Right cardiac atrium (tissue), 5 donors: ENCODE measurements around the gene RNPS1. TPM values are rescaled to one million over a fixed set of nuclear protein-coding genes. Genes with fewer than 3 reads are reported as not detected.
"Not testable (repeated sequence)": the region's sequence is repeated elsewhere in the genome, so short reads cannot be mapped to it uniquely, and the experiment has no call there.

Experiments
- ATAC-seq, 2 donors: fragments of 200-7000 bp; cut with Tn5 transposase; one replicate each; pipeline versions ENCODE4 v1.8.0 to v1.9.1; 2020; ENCODE audit warnings: moderate library complexity in 2 of 2, mild to moderate bottlenecking in 1 of 2
- DNase-seq, 3 donors: peaks; one replicate each; pipeline ENCODE4 v3.0.0-alpha.2; 2020
- H3K27ac ChIP-seq: one replicate; pipeline ENCODE4 v1.5.1; 2013; ENCODE audit warnings: mild to moderate bottlenecking, low read length, control low read depth, moderate library complexity
- H3K27me3 ChIP-seq: one replicate; pipeline ENCODE4 v1.6.1; 2013; ENCODE audit not compliant: control insufficient read depth, insufficient read depth
- H3K4me1 ChIP-seq: one replicate; pipeline ENCODE4 v1.6.1; 2013; ENCODE audit warnings: low read length; ENCODE audit not compliant: control insufficient read depth, insufficient read depth
- H3K4me3 ChIP-seq: one replicate; pipeline ENCODE4 v1.5.1; 2013; ENCODE audit warnings: low read length, control low read depth
- H3K9me3 ChIP-seq: one replicate; pipeline ENCODE4 v1.6.1; 2013; ENCODE audit warnings: low read length; ENCODE audit not compliant: control insufficient read depth
- WGBS: extraction: QIAGEN DNeasy Blood & Tissue Kit; methylation state at CpG from one replicate; pipeline ENCODE4 v1.1.7; 2013; 5-methylcytosine and 5-hydroxymethylcytosine counted together
- intact Hi-C, 4 donors: fragments of 100-400 bp; cut with DNase I; formaldehyde crosslinking; loops; one replicate each; pipeline versions ENCODE4 v1.11.0 to v1.14.0; 2022 to 2023
- polyA plus RNA-seq: library from polyadenylated mRNA; stranded (reverse); fragments of 200-250 nt; gene quantifications from one replicate; pipeline ENCODE4 v1.2.3, GENCODE V29; 2013
- total RNA-seq, 4 donors: library from RNA; stranded (reverse); fragmentation: NEBNext Ultra II Directional; extraction: Animal tissue kit (Norgen Biotek cat#: 25700); gene quantifications; one replicate each; pipeline ENCODE4 v1.2.1, GENCODE V29; 2021
- donor health status: healthy with polysubstance abuse.
- donor health status: DM: no; HTN: yes; CAD: no.
- donor health status: DM: no; HTN: no; CAD: no.
- donor health status: DM: no; HTN: yes; CAD: no; lungs with severe emphysema.
- donor health status: DM: yes; HTN: yes; CAD: no.

The RNPS1 gene
- total and polyA plus RNA-seq, 5 donors: 103 to 114 (median 106) TPM

- H3K4me3 ChIP-seq: no peak overlapping the region
- H3K4me1 ChIP-seq: peaks cover 3% of the 10 kb centered on the region
- intact Hi-C loops: no loop called here
- H3K27ac ChIP-seq: no peak overlapping the region
- H3K27me3 ChIP-seq: no peaks in the 10 kb centered on the region
- WGBS: 96% methylated on average over 7 of the region's 7 CpGs
- ATAC-seq (no peak), DNase-seq (peak in 2 of 3 donors; percentile 0 to 5)
- no peaks in the 10 kb centered on the region for H3K9me3 ChIP-seq
Observed at GRCh38 chr16:2252806-2253148, 15.1 kb downstream of the RNPS1 start.

- Histone ChIP-seq H3K27me3 (no peaks in the 10 kb centered on the region), H3K4me3 (peak within 1 kb of the TSS; percentile 92), H3K27ac (peak within 1 kb of the TSS; percentile 89), H3K4me1 (peaks cover 3% of the 10 kb centered on the region), H3K9me3 (no peaks in the 10 kb centered on the region)
- intact Hi-C loops: no loop called here
- peak; percentile 97 to 99 for ATAC-seq
- peak; percentile 98 to 99 (median 99) for DNase-seq
- WGBS: 1% methylated on average over 88 of the region's 88 CpGs
Observed at GRCh38 chr16:2251296-2252111, 16.4 kb downstream of the RNPS1 start, which contains the start of gene ECI1. ECI1 (minus strand) TSS chr16:2251587; CDS start chr16:2251566, 21 bp downstream.

- 3% methylated on average over 35 of the region's 35 CpGs for WGBS
- peaks cover 3% of the 10 kb centered on the region for H3K4me1 ChIP-seq
- H3K27ac ChIP-seq: peak overlapping the region; percentile 89
- peak in 1 of 3 donors; percentile 61 for DNase-seq
- ATAC-seq: no peak
- H3K4me3 ChIP-seq: peak overlapping the region; percentile 92
- no peaks in the 10 kb centered on the region for H3K27me3 ChIP-seq
- intact Hi-C loops: no loop called here
- H3K9me3 ChIP-seq: no peaks in the 10 kb centered on the region
Observed at GRCh38 chr16:2250652-2251295, 17.2 kb downstream of the RNPS1 start.

GRCh38 chr16:2246301-2246885 lies 21.5 kb downstream of the RNPS1 start:
- intact Hi-C loops: no loop called here
- Histone ChIP-seq H3K4me1 (peaks cover 3% of the 10 kb centered on the region), H3K9me3 (no peaks in the 10 kb centered on the region), H3K27me3 (no peaks in the 10 kb centered on the region), H3K27ac (no peak overlapping the region), H3K4me3 (no peak overlapping the region)
- DNase-seq: peak in 2 of 3 donors; percentile 4 to 49
- WGBS: 87% methylated on average over 18 of the region's 18 CpGs
- no peak for ATAC-seq

- 94% methylated on average over 30 of the region's 30 CpGs for WGBS
- ATAC-seq: no peak
- peak; percentile 7 to 52 (median 28) for DNase-seq
- no peaks in the 10 kb centered on the region for H3K27me3 ChIP-seq
- no peak overlapping the region for H3K4me3 ChIP-seq
- no peaks in the 10 kb centered on the region for H3K4me1 ChIP-seq
- H3K9me3 ChIP-seq: no peaks in the 10 kb centered on the region
- no peak overlapping the region for H3K27ac ChIP-seq
- intact Hi-C loops: no loop called here
Observed at GRCh38 chr16:2244926-2245795, 22.8 kb downstream of the RNPS1 start.

- no peaks in the 10 kb centered on the region for H3K9me3 ChIP-seq
- no peak overlapping the region for H3K27ac ChIP-seq
- intact Hi-C loops: no loop called here
- WGBS: 74% methylated on average over 17 of the region's 17 CpGs
- ATAC-seq (peak; percentile 4 to 6), DNase-seq (peak; percentile 11 to 61 (median 61))
- H3K4me1 ChIP-seq: no peaks in the 10 kb centered on the region
- H3K4me3 ChIP-seq: no peak overlapping the region
- no peaks in the 10 kb centered on the region for H3K27me3 ChIP-seq
Observed at GRCh38 chr16:2244301-2244700, 23.6 kb downstream of the RNPS1 start.

- no peaks in the 10 kb centered on the region for H3K9me3 ChIP-seq
- ATAC-seq: peak; percentile 4 to 7
- no peak overlapping the region for H3K27ac ChIP-seq
- DNase-seq: peak; percentile 13 to 42 (median 17)
- H3K27me3 ChIP-seq: no peaks in the 10 kb centered on the region
- no peak overlapping the region for H3K4me3 ChIP-seq
- 96% methylated on average over 11 of the region's 11 CpGs for WGBS
- H3K4me1 ChIP-seq: no peaks in the 10 kb centered on the region
- intact Hi-C loops: no loop called here
Observed at GRCh38 chr16:2243781-2244180, 24.1 kb downstream of the RNPS1 start.

- no peak for ATAC-seq
- no peaks in the 10 kb centered on the region for H3K9me3 ChIP-seq
- intact Hi-C loops: no loop called here
- H3K27ac ChIP-seq: no peak overlapping the region
- 93% methylated on average over 19 of the region's 19 CpGs for WGBS
- H3K4me3 ChIP-seq: no peak overlapping the region
- peak; percentile 11 to 42 (median 18) for DNase-seq
- H3K27me3 ChIP-seq: no peaks in the 10 kb centered on the region
- H3K4me1 ChIP-seq: no peaks in the 10 kb centered on the region
Observed at GRCh38 chr16:2243031-2243528, 24.8 kb downstream of the RNPS1 start.

GRCh38 chr16:2242598-2242997 lies 25.3 kb downstream of the RNPS1 start:
- no peak overlapping the region for H3K4me3 ChIP-seq
- no peak overlapping the region for H3K27ac ChIP-seq
- DNase-seq: peak in 1 of 3 donors; percentile 47
- intact Hi-C loops: no loop called here
- H3K4me1 ChIP-seq: no peaks in the 10 kb centered on the region
- 71% methylated on average over 11 of the region's 11 CpGs for WGBS
- H3K27me3 ChIP-seq: no peaks in the 10 kb centered on the region
- no peaks in the 10 kb centered on the region for H3K9me3 ChIP-seq
- ATAC-seq: no peak

GRCh38 chr16:2240331-2240730 lies 27.6 kb downstream of the RNPS1 start:
- ATAC-seq, intact Hi-C loops, H3K4me3 ChIP-seq, DNase-seq, H3K4me1 ChIP-seq, H3K9me3 ChIP-seq, H3K27ac ChIP-seq, H3K27me3 ChIP-seq: not testable (repeated sequence)
- 67% methylated on average over 9 of the region's 9 CpGs for WGBS
